ENCODE data around the gene DCPS.

Gene DCPS

GRCh38 chr11:126347751-126348668, 44.1 kb downstream of the DCPS start:
- no peak overlapping the region for H3K4me3 ChIP-seq (ENCODE audit: low read length)
- TF ChIP-seq CTCF (IDR thresholded peaks at IDR 0.05; ENCODE audit: insufficient read depth, low read depth, low read length, missing control alignments), result no peak
- DNase-seq (ENCODE audit: low read depth), result no peak

GRCh38 chr11:126348806-126349582, 45.1 kb downstream of the DCPS start:
- TF ChIP-seq CTCF (IDR thresholded peaks at IDR 0.05; ENCODE audit: insufficient read depth, low read depth, low read length, missing control alignments), result no peak
- H3K4me3 ChIP-seq (ENCODE audit: low read length), result no peak overlapping the region
- DNase-seq (ENCODE audit: low read depth), result peak; percentile 44

- TF ChIP-seq CTCF (IDR thresholded peaks at IDR 0.05; ENCODE audit: insufficient read depth, low read depth, low read length, missing control alignments), result no peak
- H3K4me3 ChIP-seq (ENCODE audit: low read length), result no peak overlapping the region
- no peak for DNase-seq (ENCODE audit: low read depth)
These were observed 47.0 kb downstream of the DCPS start for GRCh38 chr11:126350836-126351235.

- no peak for TF ChIP-seq CTCF (IDR thresholded peaks at IDR 0.05; ENCODE audit: insufficient read depth, low read depth, low read length, missing control alignments)
These were observed 48.3 kb downstream of the DCPS start for GRCh38 chr11:126352163-126352562.

GRCh38 chr11:126352934-126353801, 49.3 kb downstream of the DCPS start:
- no peak overlapping the region for H3K4me3 ChIP-seq (ENCODE audit: low read length)
- no peak for TF ChIP-seq CTCF (IDR thresholded peaks at IDR 0.05; ENCODE audit: insufficient read depth, low read depth, low read length, missing control alignments)
- peak; percentile 88 for DNase-seq (ENCODE audit: low read depth)

More at GRCh38 chr11:126352163-126352562, 48.3 kb downstream of the DCPS start:
- H3K4me3 ChIP-seq (ENCODE audit: low read length), result no peak overlapping the region
- DNase-seq (ENCODE audit: low read depth), result no peak

- H3K4me3 ChIP-seq (ENCODE audit: low read length), result peak overlapping the region; percentile 64
- no peak for TF ChIP-seq CTCF (IDR thresholded peaks at IDR 0.05; ENCODE audit: insufficient read depth, low read depth, low read length, missing control alignments)
- DNase-seq (ENCODE audit: low read depth), result no peak
These were observed 50.9 kb downstream of the DCPS start for GRCh38 chr11:126354631-126355323.

Measured in epithelial cell of esophagus (primary cell).